ENCODE results near the gene LMAN1L.

LMAN1L gene

GRCh38 chr15:74857082-74857655 is 44.5 kb downstream of the LMAN1L start:
- H3K4me3 ChIP-seq (ENCODE audit: low read depth, low read length): no peak overlapping the region
- TF ChIP-seq, protein P1, sequence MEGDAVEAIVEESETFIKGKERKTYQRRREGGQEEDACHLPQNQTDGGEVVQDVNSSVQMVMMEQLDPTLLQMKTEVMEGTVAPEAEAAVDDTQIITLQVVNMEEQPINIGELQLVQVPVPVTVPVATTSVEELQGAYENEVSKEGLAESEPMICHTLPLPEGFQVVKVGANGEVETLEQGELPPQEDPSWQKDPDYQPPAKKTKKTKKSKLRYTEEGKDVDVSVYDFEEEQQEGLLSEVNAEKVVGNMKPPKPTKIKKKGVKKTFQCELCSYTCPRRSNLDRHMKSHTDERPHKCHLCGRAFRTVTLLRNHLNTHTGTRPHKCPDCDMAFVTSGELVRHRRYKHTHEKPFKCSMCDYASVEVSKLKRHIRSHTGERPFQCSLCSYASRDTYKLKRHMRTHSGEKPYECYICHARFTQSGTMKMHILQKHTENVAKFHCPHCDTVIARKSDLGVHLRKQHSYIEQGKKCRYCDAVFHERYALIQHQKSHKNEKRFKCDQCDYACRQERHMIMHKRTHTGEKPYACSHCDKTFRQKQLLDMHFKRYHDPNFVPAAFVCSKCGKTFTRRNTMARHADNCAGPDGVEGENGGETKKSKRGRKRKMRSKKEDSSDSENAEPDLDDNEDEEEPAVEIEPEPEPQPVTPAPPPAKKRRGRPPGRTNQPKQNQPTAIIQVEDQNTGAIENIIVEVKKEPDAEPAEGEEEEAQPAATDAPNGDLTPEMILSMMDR (IDR thresholded peaks at IDR 0.05; ENCODE audit: low read depth, low read length): no peak

DNA sequence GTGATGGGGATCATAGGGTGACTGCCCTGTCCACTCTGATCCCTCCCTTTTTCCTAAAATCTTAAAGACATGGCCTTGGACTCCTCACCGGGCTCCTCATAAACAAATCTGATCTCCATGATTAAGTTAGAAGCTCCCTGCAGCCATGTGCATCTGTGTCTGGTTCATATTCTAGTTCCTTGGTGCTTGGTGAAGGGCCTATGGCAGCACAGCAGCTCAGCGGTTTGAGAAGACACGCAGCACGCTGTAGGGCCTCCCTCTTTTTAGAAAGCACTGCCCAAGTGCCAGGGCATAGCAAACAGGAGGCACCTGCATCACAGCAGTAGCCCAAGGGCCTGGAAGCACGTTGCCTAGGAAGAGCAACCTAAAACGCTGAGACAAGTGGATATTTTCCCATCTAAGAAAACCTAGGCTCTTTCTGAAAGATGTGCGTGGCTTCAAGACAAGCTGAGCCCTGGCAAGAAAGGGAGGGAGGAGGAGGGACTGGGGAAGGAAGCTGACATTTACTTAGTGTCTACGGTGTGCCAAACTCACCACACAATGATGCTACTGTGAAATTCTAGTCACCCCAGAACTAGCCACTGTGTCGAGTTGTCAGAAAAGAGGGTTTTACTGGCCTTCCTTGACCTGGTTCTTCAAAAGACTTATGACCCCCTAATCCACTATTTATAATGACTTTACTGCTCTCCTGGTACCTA is 45.2 kb downstream of the LMAN1L start:
- TF ChIP-seq, protein P1 (IDR thresholded peaks at IDR 0.05; ENCODE audit: low read depth, low read length): no peak
- H3K4me3 ChIP-seq (ENCODE audit: low read depth, low read length): no peak overlapping the region

DNA sequence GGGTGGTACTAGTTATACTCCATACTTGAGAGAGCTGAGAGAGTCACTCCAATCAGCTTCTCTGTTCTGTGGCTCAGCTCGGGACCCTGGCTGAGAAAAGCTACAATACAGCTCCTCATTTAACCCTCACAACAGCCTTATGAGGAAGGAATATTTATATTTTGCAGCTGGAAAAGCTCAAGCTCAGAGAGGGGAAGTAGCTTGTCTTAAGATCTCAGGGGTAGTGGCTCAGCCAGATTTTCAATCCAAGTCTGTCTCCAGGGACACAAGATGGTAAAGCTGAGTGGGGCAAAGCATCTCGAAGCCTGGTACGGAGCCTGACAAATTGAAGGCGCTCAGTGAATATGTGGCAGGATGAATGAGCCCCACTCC is 45.7 kb downstream of the LMAN1L start:
- no peak overlapping the region for H3K4me3 ChIP-seq (ENCODE audit: low read depth, low read length)
- TF ChIP-seq, protein P1 (IDR thresholded peaks at IDR 0.05; ENCODE audit: low read depth, low read length): no peak

- TF ChIP-seq, protein P1 (IDR thresholded peaks at IDR 0.05; ENCODE audit: low read depth, low read length): no peak
- no peak overlapping the region for H3K4me3 ChIP-seq (ENCODE audit: low read depth, low read length)
Observed at GRCh38 chr15:74863239-74864056, 50.8 kb downstream of the LMAN1L start.

GRCh38 chr15:74864296-74864695 is 51.7 kb downstream of the LMAN1L start:
- TF ChIP-seq, protein P1 (IDR thresholded peaks at IDR 0.05; ENCODE audit: low read depth, low read length): no peak
- no peak overlapping the region for H3K4me3 ChIP-seq (ENCODE audit: low read depth, low read length)

- TF ChIP-seq, protein P1 (IDR thresholded peaks at IDR 0.05; ENCODE audit: low read depth, low read length): no peak
- H3K4me3 ChIP-seq (ENCODE audit: low read depth, low read length): no peak overlapping the region
Observed at GRCh38 chr15:74865316-74865715, 52.7 kb downstream of the LMAN1L start.

DNA sequence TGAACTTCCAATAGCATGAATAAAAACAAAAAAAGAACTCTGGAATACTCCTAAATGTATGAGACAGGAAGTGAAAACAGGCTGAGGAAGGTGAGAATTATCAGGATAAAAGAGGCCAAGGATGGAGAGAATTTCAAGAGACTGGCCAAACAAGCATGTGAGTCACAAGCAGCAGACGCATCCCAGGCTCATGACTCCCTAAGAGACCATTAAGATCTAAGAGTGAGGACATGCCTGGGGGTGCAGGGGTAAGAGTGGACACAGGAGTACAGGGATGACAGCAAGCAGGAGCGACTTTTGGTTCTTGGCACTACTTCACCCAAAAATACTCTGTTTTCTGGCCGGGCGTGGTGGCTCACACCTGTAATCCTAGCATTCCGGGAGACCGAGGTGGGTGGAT is 53.5 kb downstream of the LMAN1L start:
- TF ChIP-seq, protein P1 (IDR thresholded peaks at IDR 0.05; ENCODE audit: low read depth, low read length): no peak

More for the DNA sequence above, 53.5 kb downstream of the LMAN1L start:
- no peak overlapping the region for H3K4me3 ChIP-seq (ENCODE audit: low read depth, low read length)
